ENCODE data around the gene PAGE4. TPM values are rescaled to one million over a fixed set of nuclear protein-coding genes. Genes with fewer than 3 reads are reported as not detected.
A peak's percentile ranks its signal among the peaks of the same experiment; 100 is the strongest.

Gene PAGE4
- polyA plus RNA-seq (ENCODE audit: insufficient read length in 10 of 10) = under 1 TPM in 1 of 10 donors, not detected in 9; 0.42 TPM
- long read RNA-seq, donor 1 = 0 reads
- long read RNA-seq, donor 2 = 0 reads
- long read RNA-seq, donor 3 = 0 reads
- long read RNA-seq, donor 4 = 0 reads
- long read RNA-seq, donor 5 = 0 reads
- long read RNA-seq, donor 6, partial matches to known transcripts = 0 of 2 reads
- long read RNA-seq, donor 6, other reads (novel, unspliced or antisense) = 0 of 2 reads
- long read RNA-seq, donor 7 = 0 reads
- long read RNA-seq, donor 8, partial matches to known transcripts = 0 of 2 reads
- long read RNA-seq, donor 8, other reads (novel, unspliced or antisense) = 0 of 2 reads
- long read RNA-seq, donor 9 = 0 reads

GRCh38 chrX:49829016-49829415, at the start of gene PAGE4:
Gene PAGE4 (plus strand): TSS chrX:49829303. CDS start chrX:49830429, 1,126 bp downstream.
- DNase-seq = no peak

GRCh38 chrX:49784747-49785280, 44.3 kb upstream of the PAGE4 start:
- no peak for DNase-seq

GRCh38 chrX:49792376-49792775, 36.7 kb upstream of the PAGE4 start:
- no peak for DNase-seq

GRCh38 chrX:49793686-49794085, 35.4 kb upstream of the PAGE4 start:
- no peak for DNase-seq

- no peak for DNase-seq
Measured at GRCh38 chrX:49799828-49800227, 29.3 kb upstream of the PAGE4 start.

GRCh38 chrX:49809891-49810632, 19.0 kb upstream of the PAGE4 start:
- DNase-seq = peak; percentile 0 to 26 (median 21)

GRCh38 chrX:49812177-49812576, 16.9 kb upstream of the PAGE4 start:
- DNase-seq = no peak

- DNase-seq = no peak
Measured at GRCh38 chrX:49816435-49816834, 12.7 kb upstream of the PAGE4 start.

GRCh38 chrX:49838374-49838773, 9.3 kb downstream of the PAGE4 start:
- DNase-seq = peak in 2 of 3 donors; percentile 16 to 32

GRCh38 chrX:49840679-49841078, 11.6 kb downstream of the PAGE4 start:
- DNase-seq = peak; percentile 20 to 53 (median 24)

GRCh38 chrX:49842621-49843020, 13.5 kb downstream of the PAGE4 start:
- no peak for DNase-seq

GRCh38 chrX:49844611-49845010, 15.5 kb downstream of the PAGE4 start:
- DNase-seq = peak in 2 of 3 donors; percentile 6 to 7

- peak in 2 of 3 donors; percentile 12 to 47 for DNase-seq
Measured at GRCh38 chrX:49845701-49846403, 16.7 kb downstream of the PAGE4 start.

GRCh38 chrX:49846522-49846921, 17.4 kb downstream of the PAGE4 start:
- no peak for DNase-seq

GRCh38 chrX:49848275-49848674, 19.2 kb downstream of the PAGE4 start:
- DNase-seq = no peak

- DNase-seq = no peak
Measured at GRCh38 chrX:49850028-49850427, 20.9 kb downstream of the PAGE4 start.

GRCh38 chrX:49853661-49854060, 24.6 kb downstream of the PAGE4 start:
- DNase-seq = no peak

GRCh38 chrX:49856819-49857218, 27.7 kb downstream of the PAGE4 start:
- DNase-seq = no peak

- no peak for DNase-seq
Measured at GRCh38 chrX:49858341-49858740, 29.2 kb downstream of the PAGE4 start.

GRCh38 chrX:49859491-49859890, 30.4 kb downstream of the PAGE4 start:
- no peak for DNase-seq

- DNase-seq = no peak
Measured at GRCh38 chrX:49860867-49861535, 31.9 kb downstream of the PAGE4 start.

GRCh38 chrX:49862093-49862492, 33.0 kb downstream of the PAGE4 start:
- no peak for DNase-seq

Measured in muscle of back (tissue), 13 donors.